Measurements from ENCODE around the gene ZBTB21. TPM values are rescaled to one million over a fixed set of nuclear protein-coding genes. Genes with fewer than 3 reads are reported as not detected.

The ZBTB21 gene
- total and polyA plus RNA-seq, 2 of the 8 experiments (the other 6 are each of a cell fraction or from before 2014, with no cell fraction given): 3.9 to 17.8 TPM

GRCh38 chr21:42012344-42012743 is 2.2 kb upstream of the ZBTB21 start:
- no peak overlapping the region for H3K4me3 ChIP-seq (ENCODE audit: extremely low read depth in 1 of 4, insufficient read depth in 2 of 4, low read depth in 3 of 4, low read length in 4 of 4)
- H3K9me3 ChIP-seq (ENCODE audit: insufficient read depth in 2 of 2, low read depth in 1 of 2, low read length in 1 of 2): peaks cover 0 to 2% of the 10 kb centered on the region in 2 experiments; a peak in 1 of 4 replicates
- FAIRE-seq (no peak), DNase-seq (ENCODE audit: low read depth in 1 of 2, low spot score in 2 of 2) (no peak)
- H2AK5ac ChIP-seq (ENCODE audit: low read depth, low read length): no peak overlapping the region
- peaks cover 9% of the 10 kb centered on the region for H3K23me2 ChIP-seq (ENCODE audit: low read depth, low read length)
- no peaks in the 10 kb centered on the region; a peak in 1 of 8 replicates for H3K36me3 ChIP-seq (ENCODE audit: control insufficient read depth in 2 of 4, insufficient read depth in 4 of 4, low read length in 3 of 4)
- H3K4me2 ChIP-seq (ENCODE audit: insufficient read depth in 1 of 2, low read depth in 2 of 2, low read length in 2 of 2): no peak overlapping the region; a peak in 1 of 4 replicates
- no peak overlapping the region for H2BK120ac ChIP-seq (replicated peaks; ENCODE audit: low read depth, low read length)
- peaks cover 0 to 13% of the 10 kb centered on the region in 2 experiments; a peak in 2 of 4 replicates for H3K79me2 ChIP-seq (ENCODE audit: control insufficient read depth in 1 of 2, insufficient read depth in 2 of 2, low read length in 2 of 2)
- no peak overlapping the region for H2BK5ac ChIP-seq (ENCODE audit: low read depth, low read length)
- H4K91ac ChIP-seq (replicated peaks; ENCODE audit: insufficient read length, low read length): no peak overlapping the region
- 89% methylated on average over 9 of the region's 9 CpGs; no CpG with 5 or more reads in 1 of the 2 experiments for WGBS, 2 experiments (ENCODE audit: extremely low coverage in 1 of 2, insufficient coverage in 1 of 2, insufficient read length in 1 of 2, insufficient replicate concordance in 2 of 2, low coverage in 1 of 2, low lambda C conversion rate in 2 of 2, missing lambda C conversion rate in 1 of 2)
- peaks cover 0 to 2% of the 10 kb centered on the region in 2 experiments for H4K20me1 ChIP-seq (replicated peaks in 1 of 2; ENCODE audit: control insufficient read depth in 1 of 2, insufficient read depth in 2 of 2, low read length in 2 of 2)
- H2BK12ac ChIP-seq (ENCODE audit: low read depth, low read length): no peak overlapping the region
- H3K56ac ChIP-seq (replicated peaks; ENCODE audit: insufficient read length, low read depth, low read length): no peak overlapping the region
- H3K27me3 ChIP-seq (replicated peaks in 1 of 4; ENCODE audit: control insufficient read depth in 3 of 4, extremely low read depth in 1 of 4, insufficient read depth in 3 of 4, low read length in 3 of 4): peaks cover 0 to 15% (median 13%) of the 10 kb centered on the region in 4 experiments; a peak in 6 of 7 replicates
- H4K8ac ChIP-seq (ENCODE audit: extremely low read depth, insufficient read depth, low read length): no peak overlapping the region
- no peak overlapping the region for H2BK15ac ChIP-seq (ENCODE audit: low read length)
- no peak overlapping the region for H3K18ac ChIP-seq (ENCODE audit: extremely low read depth, low read length)
- no peak overlapping the region for H4K5ac ChIP-seq (ENCODE audit: insufficient read length, low read depth, low read length)
- ChIA-PET POLR2A (ENCODE audit: partially characterized antibody) (no interaction called here), CTCF (ENCODE audit: partially characterized antibody) (interaction anchor here (1.2 kb wide), 1 partner anchor 105 kb away, joined by 3 read pairs; no protein-coding TSS in a partner anchor)
- no peak overlapping the region for H2BK20ac ChIP-seq (ENCODE audit: low read length)
- no peak overlapping the region for H3K9ac ChIP-seq (replicated peaks in 1 of 4; ENCODE audit: extremely low read depth in 1 of 4, low read depth in 3 of 4, low read length in 3 of 4)
- H3K4ac ChIP-seq (replicated peaks; ENCODE audit: insufficient read length, low read depth, low read length): no peak overlapping the region
- H3K23ac ChIP-seq (ENCODE audit: insufficient read length): no peak overlapping the region
- no peaks in the 10 kb centered on the region; a peak in 1 of 7 replicates for H3K4me1 ChIP-seq (replicated peaks in 1 of 4; ENCODE audit: control insufficient read depth in 3 of 4, insufficient read depth in 4 of 4, low read length in 3 of 4)
- H2AFZ ChIP-seq (ENCODE audit: low read length): no peak overlapping the region
- H3K14ac ChIP-seq (ENCODE audit: insufficient read length): no peak overlapping the region
- no peak overlapping the region for H3K27ac ChIP-seq (ENCODE audit: low read depth, low read length)
- H3K79me1 ChIP-seq (ENCODE audit: low read depth, low read length): no peaks in the 10 kb centered on the region; the same call in 1 of the 2 replicates
- TF ChIP-seq TCF12 (IDR thresholded peaks at IDR 0.05; ENCODE audit: low read depth, low read length): no peak
- no peak for TF ChIP-seq SAP30 (IDR thresholded peaks at IDR 0.05; ENCODE audit: insufficient read depth, insufficient replicate concordance, low read length)
- TF ChIP-seq ZNF274 (IDR thresholded peaks at IDR 0.05; ENCODE audit: borderline replicate concordance, extremely low read depth, low read length): no peak
- no peak for TF ChIP-seq SP1 (IDR thresholded peaks at IDR 0.05; ENCODE audit: low read depth, low read length)
- no peak for TF ChIP-seq MAX (IDR thresholded peaks at IDR 0.05)
- no peak for TF ChIP-seq SIN3A (conservative IDR thresholded peaks at IDR 0.05 in 1 of 2, IDR thresholded peaks at IDR 0.05 in 1 of 2; ENCODE audit: low read depth in 1 of 2, low read length in 2 of 2)
- TF ChIP-seq SIRT6 (IDR thresholded peaks at IDR 0.05; ENCODE audit: low read length): no peak
- TF ChIP-seq CBX8 (IDR thresholded peaks at IDR 0.05; ENCODE audit: borderline replicate concordance, low read depth, low read length): no peak
- TF ChIP-seq RFX5 (IDR thresholded peaks at IDR 0.05; ENCODE audit: borderline replicate concordance, low read depth, low read length): no peak
- TF ChIP-seq CBX5 (IDR thresholded peaks at IDR 0.05; ENCODE audit: low read depth, low read length): no peak
- TF ChIP-seq ATF3 (IDR thresholded peaks at IDR 0.05; ENCODE audit: insufficient read depth, low read depth, low read length): no peak
